LNCAP (cell line): ENCODE results near the gene GRIFIN.

Experiments used
- TF ChIP-seq, protein P1 (sequence below): fragments of 450-650 bp; IDR thresholded peaks from 2 replicates; pipeline ENCODE4 v1.5.1; 2017; ENCODE audit warnings: mild to moderate bottlenecking

GRIFIN gene

DNA sequence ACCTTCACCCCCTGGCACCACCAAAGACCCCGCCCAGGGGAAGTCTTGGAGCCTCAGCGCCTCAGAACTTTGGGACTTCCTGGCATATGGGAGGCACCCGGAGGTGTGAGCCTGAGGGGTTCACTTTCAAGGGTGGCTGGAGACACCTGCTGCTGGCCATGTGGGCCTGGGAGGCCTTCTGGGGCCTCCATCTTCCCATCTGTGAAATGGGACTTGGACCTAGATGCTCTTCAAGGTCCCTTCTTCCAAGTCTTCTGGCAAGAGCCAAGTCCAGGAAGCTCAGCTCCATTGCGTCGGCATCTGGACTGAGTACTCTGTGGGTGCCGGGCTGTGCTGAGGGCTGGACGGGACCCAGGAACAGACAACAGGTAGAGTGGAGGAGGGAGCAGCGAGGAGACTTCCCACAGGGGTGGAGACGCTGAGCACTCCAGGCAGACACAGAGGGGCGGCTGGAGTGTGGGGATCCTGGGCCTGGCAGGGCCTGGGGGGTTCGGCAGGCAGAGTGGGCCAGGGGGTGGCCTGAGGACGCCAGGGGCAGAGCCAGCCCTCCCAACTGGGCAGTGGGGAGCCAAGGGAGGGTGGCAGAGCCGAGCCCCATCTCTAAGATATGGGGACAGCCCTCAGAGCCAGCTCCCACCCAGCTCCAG lies 34.1 kb upstream of the GRIFIN start:
- TF ChIP-seq, protein P1, sequence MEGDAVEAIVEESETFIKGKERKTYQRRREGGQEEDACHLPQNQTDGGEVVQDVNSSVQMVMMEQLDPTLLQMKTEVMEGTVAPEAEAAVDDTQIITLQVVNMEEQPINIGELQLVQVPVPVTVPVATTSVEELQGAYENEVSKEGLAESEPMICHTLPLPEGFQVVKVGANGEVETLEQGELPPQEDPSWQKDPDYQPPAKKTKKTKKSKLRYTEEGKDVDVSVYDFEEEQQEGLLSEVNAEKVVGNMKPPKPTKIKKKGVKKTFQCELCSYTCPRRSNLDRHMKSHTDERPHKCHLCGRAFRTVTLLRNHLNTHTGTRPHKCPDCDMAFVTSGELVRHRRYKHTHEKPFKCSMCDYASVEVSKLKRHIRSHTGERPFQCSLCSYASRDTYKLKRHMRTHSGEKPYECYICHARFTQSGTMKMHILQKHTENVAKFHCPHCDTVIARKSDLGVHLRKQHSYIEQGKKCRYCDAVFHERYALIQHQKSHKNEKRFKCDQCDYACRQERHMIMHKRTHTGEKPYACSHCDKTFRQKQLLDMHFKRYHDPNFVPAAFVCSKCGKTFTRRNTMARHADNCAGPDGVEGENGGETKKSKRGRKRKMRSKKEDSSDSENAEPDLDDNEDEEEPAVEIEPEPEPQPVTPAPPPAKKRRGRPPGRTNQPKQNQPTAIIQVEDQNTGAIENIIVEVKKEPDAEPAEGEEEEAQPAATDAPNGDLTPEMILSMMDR, result no peak

DNA sequence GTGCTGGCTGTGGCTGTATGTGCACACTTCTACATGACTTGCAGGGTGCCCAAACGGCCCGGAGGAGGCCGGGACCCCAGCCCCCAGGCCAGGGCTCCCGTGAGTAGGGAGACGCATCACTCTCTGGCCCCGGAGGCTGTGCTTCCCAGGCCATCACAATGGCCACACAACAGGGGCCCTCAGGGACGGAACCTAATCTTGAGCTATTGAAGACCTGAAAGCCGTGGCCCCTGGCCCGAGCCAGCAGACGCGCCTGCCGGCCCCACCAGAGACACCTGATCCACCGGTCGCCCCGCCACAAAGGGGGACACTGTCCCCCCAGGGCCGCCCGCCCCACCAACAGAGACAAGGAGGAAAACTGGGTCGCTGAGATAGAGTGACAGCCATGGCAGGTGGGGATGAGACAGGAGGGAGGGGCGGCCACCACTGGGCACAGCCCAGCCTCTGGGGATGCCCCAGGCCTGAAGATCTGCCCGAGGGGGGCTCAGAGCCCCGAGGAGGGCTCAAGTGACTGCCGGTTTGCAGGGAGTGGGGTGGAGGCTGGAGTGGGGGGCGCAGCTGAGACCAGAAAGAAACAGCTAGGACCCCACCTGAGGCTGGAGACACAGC lies 33.2 kb upstream of the GRIFIN start:
- TF ChIP-seq, protein P1, result no peak

DNA sequence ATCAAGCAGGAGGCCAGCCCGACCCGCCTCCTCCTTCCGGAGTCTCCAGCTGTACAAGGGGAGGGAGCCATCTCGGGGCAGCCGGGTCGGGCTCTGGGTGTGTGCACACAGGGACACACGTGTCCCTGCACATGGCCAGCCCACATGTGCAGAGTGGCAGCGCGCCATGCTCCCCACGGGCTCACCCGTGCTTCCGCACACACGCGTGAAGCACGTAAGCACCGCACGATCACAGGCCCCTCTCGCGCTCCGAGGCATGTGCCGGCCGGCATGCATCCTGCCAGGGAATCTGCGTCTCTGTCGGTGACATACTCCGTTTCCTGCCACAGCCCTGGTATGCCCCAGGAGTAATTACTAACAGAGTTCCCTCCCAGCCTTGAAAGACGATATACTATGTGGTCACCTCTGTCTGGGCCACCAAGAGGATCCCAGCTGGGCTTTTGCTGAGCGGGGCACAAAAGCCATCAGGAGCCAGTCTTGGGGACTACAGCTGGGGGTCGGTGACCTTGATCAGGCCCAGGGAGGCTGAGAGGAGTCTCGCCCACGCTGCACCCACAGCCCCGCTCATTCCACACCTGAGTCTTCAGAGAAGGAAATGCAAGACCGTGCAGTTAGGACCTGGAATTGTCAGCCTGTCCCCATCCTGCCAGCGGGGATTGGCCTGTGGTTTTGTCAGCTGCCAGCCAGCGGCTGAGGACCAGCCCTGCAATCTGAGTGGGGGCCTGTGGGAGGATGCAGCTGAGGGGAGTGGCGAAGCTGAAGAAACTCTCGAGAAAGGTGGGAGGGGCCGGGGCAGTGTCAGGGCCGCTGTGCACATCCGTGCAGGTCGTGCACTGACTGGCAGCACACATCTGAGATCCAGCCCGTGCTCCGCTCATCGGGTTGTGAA lies 32.4 kb upstream of the GRIFIN start:
- TF ChIP-seq, protein P1, result no peak

DNA sequence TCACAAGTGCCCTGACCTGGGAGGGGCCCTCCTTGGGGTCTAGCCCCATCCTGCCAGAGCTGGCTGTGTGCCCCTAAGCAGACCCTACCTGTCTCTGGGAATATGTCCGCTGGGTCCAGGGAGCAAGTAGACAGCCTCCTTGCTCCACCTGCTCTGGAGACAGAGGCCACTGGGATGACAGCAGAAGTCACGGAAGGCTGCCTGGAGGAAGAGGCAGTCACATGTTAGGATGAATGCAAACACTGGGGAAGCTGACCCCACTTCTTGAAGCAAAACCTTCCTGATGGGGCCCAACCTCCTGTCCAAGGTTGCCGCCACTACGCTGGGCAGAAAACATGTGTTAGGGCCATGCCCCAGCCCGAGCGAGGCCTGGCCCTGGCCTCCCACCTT lies 31.7 kb upstream of the GRIFIN start:
- TF ChIP-seq, protein P1, result no peak

DNA sequence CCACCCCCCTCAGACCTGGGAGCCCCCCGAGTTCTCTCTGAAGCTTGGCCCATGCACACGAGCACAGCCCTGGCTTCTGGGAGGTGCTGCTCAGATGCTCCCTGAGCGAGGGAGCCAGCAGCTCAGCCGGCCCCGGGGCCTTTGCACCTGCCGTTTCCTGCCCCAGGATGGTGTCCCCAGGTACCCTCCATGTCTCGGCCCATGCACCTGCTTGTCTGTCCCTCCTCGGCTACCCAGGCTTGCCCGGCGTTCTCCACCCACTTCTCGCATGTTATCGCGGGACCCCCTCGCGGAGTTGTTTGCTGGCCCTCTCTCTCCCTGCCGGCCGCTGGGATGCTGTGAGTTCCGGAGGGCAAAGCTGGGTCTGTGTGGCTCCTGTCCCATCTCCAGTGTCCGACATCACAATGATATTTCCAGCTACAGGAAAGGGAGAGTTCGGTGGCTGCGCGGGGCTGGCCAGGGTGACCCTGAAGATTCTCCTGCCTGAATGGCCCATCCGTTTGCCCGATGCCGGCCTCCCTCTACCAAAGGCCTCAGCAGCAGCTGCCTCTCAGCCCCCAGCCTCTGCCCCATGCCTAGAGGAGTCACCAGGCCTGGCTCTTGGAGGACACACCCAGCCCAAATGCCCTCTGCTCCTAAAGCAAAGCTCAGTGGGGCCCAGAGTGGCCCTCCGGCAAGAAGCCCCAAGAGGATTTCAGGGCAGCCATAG lies 31.2 kb upstream of the GRIFIN start:
- TF ChIP-seq, protein P1, result no peak

DNA sequence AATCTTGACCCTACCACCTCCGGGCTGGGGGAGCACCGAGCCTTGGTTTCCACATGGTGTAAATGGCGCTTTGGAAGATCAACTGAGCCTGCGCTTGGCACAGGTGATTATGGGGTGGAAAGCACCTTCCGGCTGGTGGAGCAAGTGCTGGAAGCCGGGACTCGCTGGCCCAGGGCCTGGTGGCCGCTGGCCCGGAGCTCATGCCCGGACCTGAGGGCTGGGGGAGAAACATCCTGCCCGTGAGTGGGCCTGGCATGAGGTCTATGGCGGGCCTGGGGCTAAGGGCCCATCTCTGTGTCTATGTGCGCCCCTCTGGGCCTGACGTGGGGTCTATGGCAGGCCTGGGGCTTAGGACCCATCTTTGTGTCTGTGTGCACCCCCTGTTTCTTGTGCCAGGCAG lies 29.2 kb upstream of the GRIFIN start:
- TF ChIP-seq, protein P1, result no peak

DNA sequence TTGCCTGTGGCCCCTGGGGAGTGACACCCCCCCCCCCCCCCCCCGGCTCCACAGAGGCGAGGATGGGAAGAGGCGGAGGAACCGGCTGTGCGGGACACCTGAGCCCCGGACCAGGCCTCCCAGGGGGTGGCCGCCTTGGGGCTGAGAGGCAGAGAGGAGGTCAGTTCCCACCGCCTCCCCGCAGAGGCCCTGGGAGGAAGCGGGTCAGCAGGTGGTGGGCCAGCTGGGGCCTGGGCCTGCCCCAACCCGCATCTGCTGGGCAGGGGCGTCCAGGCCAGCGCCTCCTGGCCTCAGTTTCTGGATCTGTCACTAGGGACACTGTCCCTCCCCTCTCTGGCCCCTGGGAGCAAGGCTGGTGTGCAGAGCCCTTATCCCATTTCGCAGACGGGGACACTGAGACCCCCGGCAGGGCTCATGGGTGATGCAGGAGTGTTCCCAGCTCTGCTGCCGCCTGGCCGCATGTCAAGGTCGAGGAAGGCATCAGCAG lies 28.7 kb upstream of the GRIFIN start:
- TF ChIP-seq, protein P1, result no peak
